ENCODE measurements around the gene LENG1. TPM values are rescaled to one million over a fixed set of nuclear protein-coding genes. Genes with fewer than 3 reads are reported as not detected.

LENG1 gene
- total and polyA plus RNA-seq, 3 experiments from 2014 or later: 4.8 to 14.1 (median 6.8) TPM

DNA sequence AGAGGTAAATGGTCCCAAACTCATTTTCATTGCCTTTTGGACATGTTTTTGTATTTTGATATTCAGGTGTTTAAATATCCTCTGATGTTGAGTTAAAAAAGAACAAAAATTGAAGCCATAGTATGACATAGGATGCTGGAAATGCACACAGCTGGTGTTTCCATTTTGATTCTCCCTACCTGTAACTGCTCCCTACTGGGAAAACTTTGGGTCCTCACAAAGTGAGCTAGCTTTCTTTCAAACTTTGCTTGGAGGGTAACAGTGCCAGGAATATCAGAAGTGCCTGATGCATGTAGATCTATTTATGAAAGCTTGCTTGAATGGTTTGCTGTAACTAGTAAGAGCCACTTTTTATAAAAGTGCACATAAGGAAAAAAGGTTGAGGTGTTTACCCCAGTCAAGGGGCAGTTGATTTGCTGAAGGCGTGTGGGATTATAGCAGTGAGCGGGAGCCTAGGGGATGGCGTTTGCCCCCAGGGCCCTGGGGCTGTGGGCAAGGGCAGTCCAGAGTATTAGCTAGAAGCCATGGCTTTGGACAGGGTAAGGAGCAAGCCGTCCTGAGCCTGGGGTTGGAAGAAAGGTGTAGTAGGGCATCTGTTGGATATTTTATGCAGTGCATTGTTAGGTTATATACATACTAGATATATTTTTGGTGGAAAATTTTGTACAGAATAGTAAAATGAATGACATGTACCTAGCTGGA, 45.4 kb upstream of the LENG1 start:
- no peak overlapping the region for H3K4me3 ChIP-seq (ENCODE audit: low read length)
- Mint-ChIP-seq H3K27me3 (peaks cover 0 to 4% of the 10 kb centered on the region in 2 donors), H3K4me1 (peaks cover 69 to 96% (median 81%) of the 10 kb centered on the region in 3 donors), H3K9me3 (no peaks in the 10 kb centered on the region), H3K36me3 (peaks cover 0 to 83% (median 17%) of the 10 kb centered on the region in 3 donors), H3K4me3 (peak overlapping the region in 4 of 7 donors; percentile 1 to 100 (median 72)), H3K27ac (peak overlapping the region in 4 of 8 donors; percentile 42 to 95 (median 70))
- H3K9me3 ChIP-seq (ENCODE audit: low read length): no peaks in the 10 kb centered on the region
- H3K4me1 ChIP-seq (ENCODE audit: insufficient read depth, low read length): peaks cover 87% of the 10 kb centered on the region
- no peak for DNase-seq
- no peaks in the 10 kb centered on the region for H3K27me3 ChIP-seq (ENCODE audit: insufficient read depth, low read length, poor library complexity, severe bottlenecking)
- H3K27ac ChIP-seq (ENCODE audit: low read depth, low read length): peak overlapping the region; percentile 21
- POLR2A ChIA-PET: no interaction called here
- CTCF ChIA-PET: interaction anchor here (0.9 kb wide), 1 partner anchor 28 kb away, joined by 3 read pairs; no protein-coding TSS in a partner anchor
- H3K36me3 ChIP-seq (ENCODE audit: insufficient read depth, low read length): peaks cover 56% of the 10 kb centered on the region

DNA sequence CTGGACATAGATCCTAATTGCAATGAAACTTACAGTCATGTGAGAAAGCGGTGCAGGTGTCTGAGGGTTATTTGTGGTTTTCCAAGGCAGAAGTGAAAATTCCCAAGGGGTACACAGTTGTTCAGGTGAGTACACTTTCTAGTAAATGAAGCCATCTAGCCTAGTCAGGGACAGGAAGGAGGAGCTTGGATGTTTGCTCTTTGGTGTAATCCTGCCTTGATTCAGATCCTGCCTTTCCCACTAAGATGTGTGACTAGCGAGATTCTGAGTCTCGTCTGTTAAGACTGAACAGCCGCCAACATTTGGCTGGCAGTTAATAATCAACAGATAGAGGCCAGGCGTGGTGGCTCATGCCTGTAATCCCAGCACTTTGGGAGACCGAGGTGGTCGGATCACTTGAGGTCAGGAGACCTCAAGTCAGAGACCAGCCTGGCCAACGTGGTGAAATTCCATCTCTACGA, 43.7 kb upstream of the LENG1 start:
- no peaks in the 10 kb centered on the region for H3K9me3 Mint-ChIP-seq
- H3K36me3 ChIP-seq (ENCODE audit: insufficient read depth, low read length): peaks cover 54% of the 10 kb centered on the region
- H3K27me3 Mint-ChIP-seq: peaks cover 0 to 4% of the 10 kb centered on the region in 2 donors
- POLR2A ChIA-PET: no interaction called here
- H3K4me1 Mint-ChIP-seq: peaks cover 60 to 84% (median 66%) of the 10 kb centered on the region in 3 donors
- no peaks in the 10 kb centered on the region for H3K9me3 ChIP-seq (ENCODE audit: low read length)
- peak overlapping the region; percentile 34 to 100 (median 99) for H3K4me3 Mint-ChIP-seq
- peak overlapping the region in 7 of 8 donors; percentile 55 to 100 (median 95) for H3K27ac Mint-ChIP-seq
- no peak for DNase-seq
- peak overlapping the region; percentile 57 for H3K27ac ChIP-seq (ENCODE audit: low read depth, low read length)
- H3K4me3 ChIP-seq (ENCODE audit: low read length): no peak overlapping the region
- peaks cover 0 to 74% (median 12%) of the 10 kb centered on the region in 3 donors for H3K36me3 Mint-ChIP-seq
- no peaks in the 10 kb centered on the region for H3K27me3 ChIP-seq (ENCODE audit: insufficient read depth, low read length, poor library complexity, severe bottlenecking)
- H3K4me1 ChIP-seq (ENCODE audit: insufficient read depth, low read length): peaks cover 75% of the 10 kb centered on the region
- CTCF ChIA-PET: interaction anchor here (1.2 kb wide), 1 partner anchor 8 kb away, joined by 3 read pairs; no protein-coding TSS in a partner anchor

DNA sequence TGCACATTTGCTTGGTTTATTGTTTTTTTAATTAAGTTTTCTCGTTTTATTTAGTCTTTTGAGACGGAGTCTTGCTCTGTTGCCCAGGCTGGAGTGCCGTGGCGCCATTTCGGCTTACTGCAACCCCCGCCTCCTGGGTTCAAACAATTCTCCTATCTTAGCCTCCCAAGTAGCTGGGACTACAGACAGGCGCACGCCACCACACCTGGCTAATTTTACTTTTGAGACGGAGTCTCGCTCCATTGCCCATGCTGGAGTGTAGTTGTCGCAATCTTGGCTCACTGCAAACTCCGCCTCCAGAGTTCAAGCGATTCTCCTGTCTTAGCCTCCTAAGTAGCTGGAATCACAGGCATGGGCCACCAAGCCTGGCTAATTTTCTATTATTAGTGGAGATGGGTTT, 42.5 kb upstream of the LENG1 start:
- H3K36me3 ChIP-seq (ENCODE audit: insufficient read depth, low read length): peaks cover 43% of the 10 kb centered on the region
- H3K4me1 ChIP-seq (ENCODE audit: insufficient read depth, low read length): peaks cover 64% of the 10 kb centered on the region
- peak overlapping the region; percentile 90 for H3K4me3 ChIP-seq (ENCODE audit: low read length)
- no peaks in the 10 kb centered on the region for H3K27me3 ChIP-seq (ENCODE audit: insufficient read depth, low read length, poor library complexity, severe bottlenecking)
- H3K36me3 Mint-ChIP-seq: peaks cover 0 to 62% (median 11%) of the 10 kb centered on the region in 3 donors
- DNase-seq: no peak
- H3K27ac ChIP-seq (ENCODE audit: low read depth, low read length): peak overlapping the region; percentile 92
- no peaks in the 10 kb centered on the region for H3K9me3 Mint-ChIP-seq
- H3K27me3 Mint-ChIP-seq: peaks cover 0 to 4% of the 10 kb centered on the region in 2 donors
- CTCF ChIA-PET: interaction anchor here (0.9 to 1.6 kb wide), 4 partner anchors 9 to 35 kb away, joined by 3 to 4 read pairs (median 3); partner anchors contain the start of gene TSEN34
- peak overlapping the region; percentile 93 to 100 (median 99) for H3K4me3 Mint-ChIP-seq
- POLR2A ChIA-PET: no interaction called here
- H3K4me1 Mint-ChIP-seq: peaks cover 54 to 72% (median 54%) of the 10 kb centered on the region in 3 donors
- H3K9me3 ChIP-seq (ENCODE audit: low read length): no peaks in the 10 kb centered on the region
- H3K27ac Mint-ChIP-seq: peak overlapping the region; percentile 95 to 100 (median 99)

DNA sequence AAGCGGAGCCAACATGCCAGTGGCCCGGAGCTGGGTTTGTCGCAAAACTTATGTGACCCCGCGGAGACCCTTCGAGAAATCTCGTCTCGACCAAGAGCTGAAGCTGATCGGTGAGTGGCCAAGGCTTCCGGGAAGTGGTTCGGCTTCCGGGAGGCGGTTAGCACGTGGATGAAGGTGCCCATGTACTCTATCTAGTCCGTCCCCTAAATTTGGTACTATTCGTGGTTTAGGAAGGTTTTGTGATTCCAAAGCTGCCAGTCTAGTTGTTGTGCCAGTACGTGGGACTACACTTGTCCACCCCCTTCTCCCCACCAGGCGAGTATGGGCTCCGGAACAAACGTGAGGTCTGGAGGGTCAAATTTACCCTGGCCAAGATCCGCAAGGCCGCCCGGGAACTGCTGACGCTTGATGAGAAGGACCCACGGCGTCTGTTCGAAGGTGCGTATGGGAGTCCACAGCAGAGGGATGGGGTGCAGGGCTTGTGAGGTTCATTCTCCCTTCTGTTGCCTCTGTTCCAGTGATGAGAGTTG, 41.7 kb upstream of the LENG1 start:
- Histone ChIP-seq H3K36me3 (ENCODE audit: insufficient read depth, low read length) (peaks cover 35% of the 10 kb centered on the region), H3K27me3 (ENCODE audit: insufficient read depth, low read length, poor library complexity, severe bottlenecking) (no peaks in the 10 kb centered on the region), H3K4me1 (ENCODE audit: insufficient read depth, low read length) (peaks cover 58% of the 10 kb centered on the region), H3K4me3 (ENCODE audit: low read length) (peak overlapping the region; percentile 90), H3K9me3 (ENCODE audit: low read length) (no peaks in the 10 kb centered on the region), H3K27ac (ENCODE audit: low read depth, low read length) (peak overlapping the region; percentile 92)
- ChIA-PET CTCF (interaction anchor here (1.2 to 1.8 kb wide), 3 partner anchors 10 to 12 kb away, joined by 3 to 9 read pairs (median 4); partner anchors contain the start of genes MBOAT7 and TSEN34), POLR2A (interaction anchor here (0.6 to 3.0 kb wide), 7 partner anchors 11 to 86 kb away, joined by 3 to 68 read pairs (median 6); partner anchors contain the start of genes LENG1, MBOAT7, PRPF31 and TFPT)
- peaks cover 48 to 64% (median 50%) of the 10 kb centered on the region in 3 donors for H3K4me1 Mint-ChIP-seq
- DNase-seq: peak in 1 of 5 donors; percentile 16
- no peaks in the 10 kb centered on the region for H3K9me3 Mint-ChIP-seq
- H3K36me3 Mint-ChIP-seq: peaks cover 0 to 57% (median 11%) of the 10 kb centered on the region in 3 donors
- peak overlapping the region; percentile 93 to 100 (median 99) for H3K4me3 Mint-ChIP-seq
- peak overlapping the region; percentile 95 to 100 (median 99) for H3K27ac Mint-ChIP-seq
- H3K27me3 Mint-ChIP-seq: peaks cover 0 to 4% of the 10 kb centered on the region in 2 donors

DNA sequence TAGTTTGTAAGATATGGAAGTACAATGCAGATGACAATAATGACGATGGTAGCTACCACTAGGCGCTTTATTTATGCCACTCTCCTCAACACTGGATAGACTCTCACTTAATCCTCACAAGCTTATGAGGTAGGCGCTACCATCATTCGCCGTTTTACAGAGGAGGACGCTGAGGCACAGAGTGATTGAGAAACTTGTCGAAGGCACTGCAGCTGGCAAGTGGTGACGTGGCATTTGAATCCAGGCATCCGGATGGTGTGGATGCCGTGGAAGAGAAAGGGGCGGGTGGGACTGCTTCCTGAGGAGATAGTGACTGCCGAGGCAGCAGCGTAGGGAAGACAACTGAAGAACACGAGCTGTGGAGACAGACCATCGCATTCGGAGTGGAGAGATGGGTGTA, 39.9 kb upstream of the LENG1 start:
- H3K9me3 ChIP-seq (ENCODE audit: low read length): no peaks in the 10 kb centered on the region
- Mint-ChIP-seq H3K27me3 (peaks cover 0 to 5% of the 10 kb centered on the region in 2 donors), H3K9me3 (no peaks in the 10 kb centered on the region), H3K27ac (peak overlapping the region; percentile 10 to 100 (median 85)), H3K36me3 (peaks cover 0 to 49% (median 14%) of the 10 kb centered on the region in 3 donors), H3K4me3 (peak overlapping the region; percentile 49 to 87 (median 62)), H3K4me1 (peaks cover 39 to 48% (median 45%) of the 10 kb centered on the region in 3 donors)
- POLR2A ChIA-PET: interaction anchor here (3.0 kb wide), 1 partner anchor 9 kb away, joined by 68 read pairs; the partner anchor contains the start of genes MBOAT7 and TSEN34
- CTCF ChIA-PET: interaction anchor here (0.9 kb wide), 1 partner anchor 40 kb away, joined by 3 read pairs; the partner anchor contains the start of gene LENG1
- no peaks in the 10 kb centered on the region for H3K27me3 ChIP-seq (ENCODE audit: insufficient read depth, low read length, poor library complexity, severe bottlenecking)
- peaks cover 39% of the 10 kb centered on the region for H3K4me1 ChIP-seq (ENCODE audit: insufficient read depth, low read length)
- DNase-seq: no peak
- no peak overlapping the region for H3K4me3 ChIP-seq (ENCODE audit: low read length)
- peaks cover 21% of the 10 kb centered on the region for H3K36me3 ChIP-seq (ENCODE audit: insufficient read depth, low read length)
- no peak overlapping the region for H3K27ac ChIP-seq (ENCODE audit: low read depth, low read length)

DNA sequence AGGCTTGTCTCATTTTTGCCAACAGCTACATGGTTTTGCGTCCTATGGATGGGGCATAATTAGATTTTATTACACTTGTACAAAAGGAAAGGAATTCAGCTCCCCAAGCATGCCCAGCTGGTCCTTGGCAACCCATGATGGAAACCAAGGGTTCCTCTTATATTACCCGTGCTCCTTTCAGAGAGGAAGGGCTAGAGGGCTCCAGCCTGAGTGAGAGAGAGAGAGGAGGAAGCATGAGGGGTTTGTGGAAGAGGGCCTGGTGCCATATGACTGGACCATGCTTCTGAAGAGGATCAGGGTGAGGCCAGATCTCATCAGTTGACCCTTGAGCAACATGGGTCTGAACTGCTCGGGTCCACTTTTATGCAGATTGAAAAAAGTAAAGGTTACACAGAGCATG, 37.6 kb upstream of the LENG1 start:
- peak overlapping the region in 2 of 8 donors; percentile 2 to 39 for H3K27ac Mint-ChIP-seq
- H3K4me3 ChIP-seq (ENCODE audit: low read length): no peak overlapping the region
- no peak overlapping the region for H3K27ac ChIP-seq (ENCODE audit: low read depth, low read length)
- H3K9me3 ChIP-seq (ENCODE audit: low read length): no peaks in the 10 kb centered on the region
- ChIA-PET POLR2A (no interaction called here), CTCF (no interaction called here)
- peaks cover 0 to 5% of the 10 kb centered on the region in 2 donors for H3K27me3 Mint-ChIP-seq
- peaks cover 0 to 49% (median 14%) of the 10 kb centered on the region in 3 donors for H3K36me3 Mint-ChIP-seq
- H3K4me1 ChIP-seq (ENCODE audit: insufficient read depth, low read length): peaks cover 22% of the 10 kb centered on the region
- peaks cover 33 to 40% (median 35%) of the 10 kb centered on the region in 3 donors for H3K4me1 Mint-ChIP-seq
- no peaks in the 10 kb centered on the region for H3K27me3 ChIP-seq (ENCODE audit: insufficient read depth, low read length, poor library complexity, severe bottlenecking)
- H3K9me3 Mint-ChIP-seq: no peaks in the 10 kb centered on the region
- peak overlapping the region in 1 of 7 donors; percentile 30 for H3K4me3 Mint-ChIP-seq
- no peak for DNase-seq
- peaks cover 8% of the 10 kb centered on the region for H3K36me3 ChIP-seq (ENCODE audit: insufficient read depth, low read length)

DNA sequence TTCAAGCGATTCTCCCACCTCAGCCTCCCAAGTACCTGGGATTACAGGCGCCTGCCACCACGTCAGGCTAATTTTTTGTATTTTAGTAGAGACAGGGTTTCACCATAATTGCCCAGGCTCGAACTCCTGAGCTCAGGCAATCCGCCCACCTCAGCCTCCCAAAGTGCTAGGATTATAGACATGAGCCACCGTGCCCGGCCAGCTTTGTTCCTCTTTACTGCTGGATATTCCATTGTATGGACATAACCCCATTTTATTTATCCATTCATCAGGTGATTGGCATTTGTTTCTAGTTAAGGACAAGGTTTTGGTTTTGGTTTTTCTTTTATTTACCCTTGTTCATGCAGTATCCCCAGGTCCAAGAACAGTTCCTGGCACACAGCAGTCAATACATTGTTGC, 37.0 kb upstream of the LENG1 start:
- Mint-ChIP-seq H3K36me3 (peaks cover 0 to 48% (median 12%) of the 10 kb centered on the region in 3 donors), H3K27me3 (peaks cover 0 to 5% of the 10 kb centered on the region in 2 donors), H3K4me3 (peak overlapping the region in 1 of 7 donors; percentile 27), H3K27ac (peak overlapping the region in 1 of 8 donors; percentile 39), H3K9me3 (no peaks in the 10 kb centered on the region), H3K4me1 (peaks cover 33 to 40% (median 35%) of the 10 kb centered on the region in 3 donors)
- Histone ChIP-seq H3K4me1 (ENCODE audit: insufficient read depth, low read length) (peaks cover 22% of the 10 kb centered on the region), H3K4me3 (ENCODE audit: low read length) (no peak overlapping the region), H3K36me3 (ENCODE audit: insufficient read depth, low read length) (peaks cover 6% of the 10 kb centered on the region), H3K27me3 (ENCODE audit: insufficient read depth, low read length, poor library complexity, severe bottlenecking) (no peaks in the 10 kb centered on the region), H3K9me3 (ENCODE audit: low read length) (no peaks in the 10 kb centered on the region), H3K27ac (ENCODE audit: low read depth, low read length) (no peak overlapping the region)
- ChIA-PET POLR2A (interaction anchor here (0.5 kb wide), 1 partner anchor 27 kb away, joined by 4 read pairs; no protein-coding TSS in a partner anchor), CTCF (no interaction called here)
- DNase-seq: no peak

Measured in CD8-positive, alpha-beta memory T cell (primary cell).